ENCODE data around the gene GMDS. TPM values are rescaled to one million over a fixed set of nuclear protein-coding genes. Genes with fewer than 3 reads are reported as not detected.
A peak's percentile ranks its signal among the peaks of the same experiment; 100 is the strongest.

The GMDS gene
- total and polyA plus RNA-seq, 2 of the 4 experiments (the other 2 are of a cell fraction): 7.3 to 21.9 TPM

GRCh38 chr6:2149361-2150006, 95.9 kb downstream of the GMDS start:
- ChIA-PET CTCF (interaction anchor here (0.6 to 0.8 kb wide), 2 partner anchors 15 to 1427 kb away, joined by 3 to 4 read pairs; no protein-coding TSS in a partner anchor), POLR2A (ENCODE audit: unreplicated experiment) (no interaction called here)
- Histone ChIP-seq H3K14ac (replicated peaks; ENCODE audit: low read depth, low read length) (no peak overlapping the region), H4K5ac (ENCODE audit: low read depth, low read length) (0 out of 2 replicates have a peak overlapping the region, but pooled peaks have one; percentile 12), H3K4ac (ENCODE audit: low read depth, low read length) (peak overlapping the region; percentile 33; the same call in 1 of the 2 replicates), H2AK9ac (replicated peaks; ENCODE audit: low read depth, low read length, poor library complexity) (no peak overlapping the region), H3K27me3 (ENCODE audit: control insufficient read depth, insufficient read depth, low read length) (no peaks in the 10 kb centered on the region), H2BK15ac (ENCODE audit: low read depth, low read length) (0 out of 3 replicates have a peak overlapping the region, but pooled peaks have one; percentile 8), H3K9ac (ENCODE audit: low read depth, low read length) (no peak overlapping the region), H3K23ac (ENCODE audit: low read depth, low read length) (no peak overlapping the region), H4K20me1 (ENCODE audit: insufficient read depth, low read length) (no peaks in the 10 kb centered on the region), H3K4me3 (ENCODE audit: insufficient read depth, low read depth, low read length) (no peak overlapping the region), H3K18ac (ENCODE audit: low read depth, low read length) (no peak overlapping the region), H2AK5ac (ENCODE audit: low read depth, low read length) (peak overlapping the region; percentile 82), H3K56ac (ENCODE audit: extremely low read depth, insufficient read depth, low read length) (no peak overlapping the region), H3K36me3 (ENCODE audit: control insufficient read depth, insufficient read depth, low read length) (no peaks in the 10 kb centered on the region), H4K8ac (ENCODE audit: low read depth in 2 of 2, low read length in 2 of 2) (no peak overlapping the region), H3K9me3 (ENCODE audit: control insufficient read depth, insufficient read depth, low read length) (no peaks in the 10 kb centered on the region), H4K91ac (ENCODE audit: insufficient read depth, low read depth, low read length) (no peak overlapping the region; the same call in 1 of the 2 replicates), H3K4me1 (ENCODE audit: control insufficient read depth, insufficient read depth, low read length) (peaks cover 9% of the 10 kb centered on the region), H3K79me1 (ENCODE audit: low read depth in 1 of 2, low read length in 2 of 2) (peaks cover 0 to 16% of the 10 kb centered on the region in 2 experiments; a peak in 2 of 4 replicates), H3K9me1 (ENCODE audit: insufficient read depth, low read length) (peaks cover 8% of the 10 kb centered on the region), H3K4me2 (ENCODE audit: low read depth, low read length) (no peak overlapping the region), H3K27ac (ENCODE audit: insufficient read depth, low read length) (no peak overlapping the region), H2AFZ (replicated peaks; ENCODE audit: low read length, poor library complexity) (no peak overlapping the region), H2BK120ac (ENCODE audit: low read depth, low read length) (no peak overlapping the region), H2BK5ac (ENCODE audit: low read depth, low read length, poor library complexity, severe bottlenecking) (no peak overlapping the region), H2BK20ac (ENCODE audit: low read depth, low read length) (peak overlapping the region; percentile 24; the same call in 1 of the 2 replicates)
- no TSS peak for BruUV-seq (replicated peaks)
- DNase-seq: no peak
- intact Hi-C loops (cut with micrococcal nuclease) (no loop called here), in situ Hi-C loops (cut with MboI; ENCODE audit: low sequenced_read_pairs) (no loop called here), dilution Hi-C loops (cut with HindIII; ENCODE audit: low sequenced_read_pairs, unreplicated experiment) (no loop called here)
- TF ChIP-seq SMC3 (IDR thresholded peaks at IDR 0.05; ENCODE audit: low read depth, low read length) (no peak), CHD1 (IDR thresholded peaks at IDR 0.05; ENCODE audit: low read depth, low read length) (no peak), RCOR1 (IDR thresholded peaks at IDR 0.05; ENCODE audit: insufficient replicate concordance, low read length) (no peak), RFX5 (IDR thresholded peaks at IDR 0.05; ENCODE audit: low read depth, low read length) (no peak), NFE2L2 (IDR thresholded peaks at IDR 0.05; ENCODE audit: low read depth, low read length) (no peak), ELK1 (IDR thresholded peaks at IDR 0.05; ENCODE audit: borderline replicate concordance, low read depth, low read length) (no peak), RAD21 (IDR thresholded peaks at IDR 0.05; ENCODE audit: low read length) (no peak), FOS (IDR thresholded peaks at IDR 0.05; ENCODE audit: low read depth, low read length) (no peak), USF2 (IDR thresholded peaks at IDR 0.05; ENCODE audit: low read depth, low read length) (no peak), POLR2A (IDR thresholded peaks at IDR 0.05; ENCODE audit: low read depth, low read length) (no peak), BHLHE40 (IDR thresholded peaks at IDR 0.05; ENCODE audit: low read depth, low read length) (no peak), MXI1 (IDR thresholded peaks at IDR 0.05; ENCODE audit: borderline replicate concordance, low read depth, low read length) (no peak), MAZ (IDR thresholded peaks at IDR 0.05; ENCODE audit: borderline replicate concordance, low read depth, low read length) (no peak)
- TF ChIP-seq, protein P1, sequence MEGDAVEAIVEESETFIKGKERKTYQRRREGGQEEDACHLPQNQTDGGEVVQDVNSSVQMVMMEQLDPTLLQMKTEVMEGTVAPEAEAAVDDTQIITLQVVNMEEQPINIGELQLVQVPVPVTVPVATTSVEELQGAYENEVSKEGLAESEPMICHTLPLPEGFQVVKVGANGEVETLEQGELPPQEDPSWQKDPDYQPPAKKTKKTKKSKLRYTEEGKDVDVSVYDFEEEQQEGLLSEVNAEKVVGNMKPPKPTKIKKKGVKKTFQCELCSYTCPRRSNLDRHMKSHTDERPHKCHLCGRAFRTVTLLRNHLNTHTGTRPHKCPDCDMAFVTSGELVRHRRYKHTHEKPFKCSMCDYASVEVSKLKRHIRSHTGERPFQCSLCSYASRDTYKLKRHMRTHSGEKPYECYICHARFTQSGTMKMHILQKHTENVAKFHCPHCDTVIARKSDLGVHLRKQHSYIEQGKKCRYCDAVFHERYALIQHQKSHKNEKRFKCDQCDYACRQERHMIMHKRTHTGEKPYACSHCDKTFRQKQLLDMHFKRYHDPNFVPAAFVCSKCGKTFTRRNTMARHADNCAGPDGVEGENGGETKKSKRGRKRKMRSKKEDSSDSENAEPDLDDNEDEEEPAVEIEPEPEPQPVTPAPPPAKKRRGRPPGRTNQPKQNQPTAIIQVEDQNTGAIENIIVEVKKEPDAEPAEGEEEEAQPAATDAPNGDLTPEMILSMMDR (conservative IDR thresholded peaks at IDR 0.05; ENCODE audit: low read depth, low read length): no peak
- WGBS, 2 experiments (ENCODE audit: extremely low coverage in 2 of 2, insufficient read length in 1 of 2): no CpG with 5 or more reads among the region's 9 CpGs
- no peak for ATAC-seq (ENCODE audit: low read depth)
